ENCODE results near the gene FGFR2.

FGFR2 gene

GRCh38 chr10:121598263-121599249 is at the start of gene FGFR2:
Gene FGFR2 (minus strand): TSS chr10:121598444. CDS start chr10:121593817, 4,627 bp downstream.
- DNase-seq (ENCODE audit: low read depth in 2 of 2), result no peak

GRCh38 chr10:121647401-121647800 is 49.2 kb upstream of the FGFR2 start:
- no peak for DNase-seq (ENCODE audit: low read depth in 2 of 2)

GRCh38 chr10:121645696-121646095 is 47.5 kb upstream of the FGFR2 start:
- DNase-seq (ENCODE audit: low read depth in 2 of 2), result no peak

GRCh38 chr10:121644501-121644900 is 46.3 kb upstream of the FGFR2 start:
- no peak for DNase-seq (ENCODE audit: low read depth in 2 of 2)

GRCh38 chr10:121640266-121640665 is 42.0 kb upstream of the FGFR2 start:
- no peak for DNase-seq (ENCODE audit: low read depth in 2 of 2)

GRCh38 chr10:121639416-121639815 is 41.2 kb upstream of the FGFR2 start:
- DNase-seq (ENCODE audit: low read depth in 2 of 2), result no peak

- no peak for DNase-seq (ENCODE audit: low read depth in 2 of 2)
Measured at GRCh38 chr10:121637437-121637836, 39.2 kb upstream of the FGFR2 start.

GRCh38 chr10:121633056-121633455 is 34.8 kb upstream of the FGFR2 start:
- no peak for DNase-seq (ENCODE audit: low read depth in 2 of 2)

GRCh38 chr10:121631365-121632029 is 33.3 kb upstream of the FGFR2 start:
- DNase-seq (ENCODE audit: low read depth in 2 of 2), result no peak

GRCh38 chr10:121628859-121629258 is 30.6 kb upstream of the FGFR2 start:
- no peak for DNase-seq (ENCODE audit: low read depth in 2 of 2)

GRCh38 chr10:121627876-121628581 is 29.8 kb upstream of the FGFR2 start:
- no peak for DNase-seq (ENCODE audit: low read depth in 2 of 2)

- DNase-seq (ENCODE audit: low read depth in 2 of 2), result no peak
Measured at GRCh38 chr10:121624836-121625486, 26.7 kb upstream of the FGFR2 start.

GRCh38 chr10:121618906-121619305 is 20.7 kb upstream of the FGFR2 start:
- no peak for DNase-seq (ENCODE audit: low read depth in 2 of 2)

- no peak for DNase-seq (ENCODE audit: low read depth in 2 of 2)
Measured at GRCh38 chr10:121617176-121617575, 18.9 kb upstream of the FGFR2 start.

- no peak for DNase-seq (ENCODE audit: low read depth in 2 of 2)
Measured at GRCh38 chr10:121616291-121616690, 18.0 kb upstream of the FGFR2 start.

- no peak for DNase-seq (ENCODE audit: low read depth in 2 of 2)
Measured at GRCh38 chr10:121615836-121616235, 17.6 kb upstream of the FGFR2 start.

- no peak for DNase-seq (ENCODE audit: low read depth in 2 of 2)
Measured at GRCh38 chr10:121615435-121615793, 17.2 kb upstream of the FGFR2 start.

GRCh38 chr10:121614613-121615434 is 16.6 kb upstream of the FGFR2 start:
- DNase-seq (ENCODE audit: low read depth in 2 of 2), result no peak

GRCh38 chr10:121613456-121613855 is 15.2 kb upstream of the FGFR2 start:
- no peak for DNase-seq (ENCODE audit: low read depth in 2 of 2)

- no peak for DNase-seq (ENCODE audit: low read depth in 2 of 2)
Measured at GRCh38 chr10:121611393-121612159, 13.3 kb upstream of the FGFR2 start.

All from stimulated activated CD8-positive, alpha-beta memory T cell treated with anti-CD3 and anti-CD28 coated beads, Interleukin-15, amount 100 ng/mL, for 4 hours (primary cell).